Ovary (tissue), 9 donors: ENCODE measurements around the gene EPHB1. TPM values are rescaled to one million over a fixed set of nuclear protein-coding genes. Genes with fewer than 3 reads are reported as not detected.

Experiments
- DNase-seq, 5 donors: peaks; one replicate each; pipeline ENCODE4 v3.0.0-alpha.2; 2019 to 2020
- H3K27ac ChIP-seq, 2 donors: fragments of 200-600 bp; one replicate each; pipeline versions ENCODE4 v1.5.1 to v1.8.0; 2019 to 2022
- H3K27me3 ChIP-seq: fragments of 200-600 bp; one replicate; pipeline ENCODE4 v1.8.0; 2022
- H3K36me3 ChIP-seq: fragments of 200-600 bp; sonication (generic); one replicate; pipeline ENCODE4 v1.5.1; 2019
- H3K4me1 ChIP-seq: one replicate; pipeline ENCODE4 v1.8.1; 2013; ENCODE audit warnings: mild to moderate bottlenecking, moderate library complexity; ENCODE audit not compliant: insufficient read depth
- H3K4me3 ChIP-seq: fragments of 200-600 bp; sonication (generic); one replicate; pipeline ENCODE4 v1.5.1; 2017
- H3K9me3 ChIP-seq, 2 donors: fragments of 200-600 bp in 1 of 2; sonication (generic) in 1 of 2; one replicate each; pipeline versions ENCODE4 v1.5.1 to v1.8.1; 2013 to 2019; ENCODE audit warnings: mild to moderate bottlenecking in 1 of 2, moderate library complexity in 1 of 2
- CTCF ChIP-seq, 3 donors: fragments of 450-650 bp in 2 of 3; fragments of 200-600 bp in 1 of 3; IDR thresholded peaks; one replicate each; pipeline versions ENCODE4 v1.5.1 to v1.8.0; 2016 to 2022; ENCODE audit warnings: antibody characterized with exemption in 3 of 3, mild to moderate bottlenecking in 1 of 3
- EP300 ChIP-seq: sonication (generic); formaldehyde crosslinking; IDR thresholded peaks from one replicate; pipeline ENCODE4 v1.6.1; 2017; ENCODE audit warnings: antibody characterized with exemption
- POLR2A ChIP-seq: fragments of 450-650 bp; IDR thresholded peaks from one replicate; pipeline ENCODE4 v1.6.1; 2017; ENCODE audit warnings: antibody characterized with exemption, mild to moderate bottlenecking, moderate library complexity
- WGBS, 3 donors: extraction: QIAGEN DNeasy Blood & Tissue Kit in 1 of 3; methylation state at CpG; one replicate each; pipeline versions ENCODE4 v1.1.5 to v1.1.7; 2013 to 2017; 5-methylcytosine and 5-hydroxymethylcytosine counted together
- intact Hi-C, 4 donors: fragments of 100-400 bp; cut with DNase I; formaldehyde crosslinking; loops; one replicate each; pipeline versions ENCODE4 v1.11.0 to v1.15.1; 2022 to 2023
- polyA plus RNA-seq, 2 donors: library from polyadenylated mRNA; stranded (reverse); fragments of 200-250 nt in 1 of 2; fragments of 350-450 nt in 1 of 2; fragmentation: Illumina TruSeq in 1 of 2; extraction: RNeasy Lipid Tissue Mini Kit (QIAGEN cat#74804) in 1 of 2; gene quantifications; one replicate each; pipeline ENCODE4 v1.2.3, GENCODE V29; 2013 to 2014
- total RNA-seq, 7 donors: library from RNA; depleted of rRNA in 2 of 7; stranded (reverse); fragments of >200 nt in 2 of 7; fragmentation: NEBNext Ultra II Directional in 3 of 7; extraction: Animal tissue kit (Norgen Biotek cat#: 25700) in 3 of 7; gene quantifications; one replicate each; pipeline versions ENCODE4 v1.1.0 to v1.2.4, GENCODE V29; 2016 to 2023
- donor health status: DM: no; HTN: no; CAD: no; lungs with moderate emphysema.
- donor health status: DM: no; HTN: no; CAD: no.
- donor health status: Bipolar disorder and iron deficiency.
- donor health status: DM: yes; HTN: yes; CAD: no.
- donor health status: DM: no; HTN: no; CAD: no.
- donor health status: DM: yes; HTN: yes; CAD: no.

EPHB1 gene
- total and polyA plus RNA-seq, 9 donors = 0.25 to 2.7 (median 1.0) TPM

- 18 to 63% (median 50%) methylated on average over 2 of the region's 2 CpGs for WGBS, 3 donors
- Histone ChIP-seq H3K4me1 (no peaks in the 10 kb centered on the region), H3K4me3 (no peak overlapping the region), H3K36me3 (no peaks in the 10 kb centered on the region), H3K9me3 (no peaks in the 10 kb centered on the region), H3K27ac (no peak overlapping the region), H3K27me3 (no peaks in the 10 kb centered on the region)
- intact Hi-C loops = no loop called here
- TF ChIP-seq EP300 (no peak), CTCF (IDR thresholded peaks at IDR 0.05) (no peak), POLR2A (no peak)
- DNase-seq = no peak
Measured at GRCh38 chr3:135190658-135191057, 395.6 kb downstream of the EPHB1 start.

GRCh38 chr3:135191708-135192107, 396.6 kb downstream of the EPHB1 start:
- no peak for DNase-seq
- intact Hi-C loops = no loop called here
- Histone ChIP-seq H3K4me1 (no peaks in the 10 kb centered on the region), H3K27me3 (no peaks in the 10 kb centered on the region), H3K9me3 (no peaks in the 10 kb centered on the region), H3K4me3 (no peak overlapping the region), H3K36me3 (no peaks in the 10 kb centered on the region), H3K27ac (no peak overlapping the region)
- TF ChIP-seq POLR2A (no peak), CTCF (IDR thresholded peaks at IDR 0.05) (no peak), EP300 (no peak)
- WGBS, 3 donors = 26 to 28% (median 27%) methylated on average over 4 of the region's 4 CpGs

GRCh38 chr3:135192929-135193328, 397.9 kb downstream of the EPHB1 start:
- no peak for TF ChIP-seq POLR2A
- TF ChIP-seq EP300 = no peak
- TF ChIP-seq CTCF (IDR thresholded peaks at IDR 0.05) = no peak
- Histone ChIP-seq H3K4me3 (no peak overlapping the region), H3K4me1 (no peaks in the 10 kb centered on the region), H3K9me3 (no peaks in the 10 kb centered on the region), H3K27ac (no peak overlapping the region), H3K27me3 (no peaks in the 10 kb centered on the region), H3K36me3 (no peaks in the 10 kb centered on the region)
- WGBS, 3 donors = 58 to 81% (median 67%) methylated on average over 3 of the region's 3 CpGs
- intact Hi-C loops = no loop called here
- DNase-seq = no peak

- no peak for DNase-seq
- Histone ChIP-seq H3K4me1 (no peaks in the 10 kb centered on the region), H3K27ac (no peak overlapping the region), H3K36me3 (no peaks in the 10 kb centered on the region), H3K27me3 (no peaks in the 10 kb centered on the region), H3K4me3 (no peak overlapping the region), H3K9me3 (no peaks in the 10 kb centered on the region)
- intact Hi-C loops = no loop called here
- TF ChIP-seq EP300 = no peak
- TF ChIP-seq POLR2A = no peak
- TF ChIP-seq CTCF (IDR thresholded peaks at IDR 0.05) = no peak
- whole genome bisulfite sequencing, 3 donors = 84 to 89% (median 86%) methylated on average over 3 of the region's 3 CpGs
Measured at GRCh38 chr3:135197246-135197645, 402.2 kb downstream of the EPHB1 start.

- Histone ChIP-seq H3K27me3 (no peaks in the 10 kb centered on the region), H3K36me3 (no peaks in the 10 kb centered on the region), H3K4me3 (no peak overlapping the region), H3K9me3 (no peaks in the 10 kb centered on the region), H3K27ac (no peak overlapping the region), H3K4me1 (no peaks in the 10 kb centered on the region)
- TF ChIP-seq EP300 = no peak
- no peak for TF ChIP-seq CTCF (IDR thresholded peaks at IDR 0.05)
- no peak for TF ChIP-seq POLR2A
- 61 to 82% (median 64%) methylated on average over 3 of the region's 3 CpGs for WGBS, 3 donors
- intact Hi-C loops = no loop called here
- no peak for DNase-seq
Measured at GRCh38 chr3:135197856-135198255, 402.8 kb downstream of the EPHB1 start.
